ENCODE results near the gene ZBBX.

DNA sequence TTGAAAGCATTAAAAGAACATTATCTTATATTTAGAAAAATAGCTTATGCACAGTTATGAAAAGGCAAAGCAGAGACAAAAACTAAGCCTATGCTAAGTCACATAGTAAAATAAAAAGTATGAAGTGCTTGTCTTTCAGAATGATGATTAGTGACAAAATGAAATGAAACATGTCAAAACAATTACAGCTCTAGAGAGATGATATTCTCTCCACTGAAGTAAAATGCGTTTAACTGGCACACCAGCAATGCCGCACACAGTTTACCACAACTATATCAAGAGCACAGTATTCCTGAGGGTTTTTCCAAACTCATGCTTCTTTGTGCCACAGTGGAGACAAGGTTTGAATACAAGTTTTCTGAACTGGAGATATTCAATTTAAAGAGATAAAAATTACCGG, 2.1 kb upstream of the ZBBX start:
- no peak for TF ChIP-seq MXI1 (conservative IDR thresholded peaks at IDR 0.05; ENCODE audit: poor library complexity, severe bottlenecking)
- TF ChIP-seq, protein P1, sequence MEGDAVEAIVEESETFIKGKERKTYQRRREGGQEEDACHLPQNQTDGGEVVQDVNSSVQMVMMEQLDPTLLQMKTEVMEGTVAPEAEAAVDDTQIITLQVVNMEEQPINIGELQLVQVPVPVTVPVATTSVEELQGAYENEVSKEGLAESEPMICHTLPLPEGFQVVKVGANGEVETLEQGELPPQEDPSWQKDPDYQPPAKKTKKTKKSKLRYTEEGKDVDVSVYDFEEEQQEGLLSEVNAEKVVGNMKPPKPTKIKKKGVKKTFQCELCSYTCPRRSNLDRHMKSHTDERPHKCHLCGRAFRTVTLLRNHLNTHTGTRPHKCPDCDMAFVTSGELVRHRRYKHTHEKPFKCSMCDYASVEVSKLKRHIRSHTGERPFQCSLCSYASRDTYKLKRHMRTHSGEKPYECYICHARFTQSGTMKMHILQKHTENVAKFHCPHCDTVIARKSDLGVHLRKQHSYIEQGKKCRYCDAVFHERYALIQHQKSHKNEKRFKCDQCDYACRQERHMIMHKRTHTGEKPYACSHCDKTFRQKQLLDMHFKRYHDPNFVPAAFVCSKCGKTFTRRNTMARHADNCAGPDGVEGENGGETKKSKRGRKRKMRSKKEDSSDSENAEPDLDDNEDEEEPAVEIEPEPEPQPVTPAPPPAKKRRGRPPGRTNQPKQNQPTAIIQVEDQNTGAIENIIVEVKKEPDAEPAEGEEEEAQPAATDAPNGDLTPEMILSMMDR (IDR thresholded peaks at IDR 0.05; ENCODE audit: poor library complexity, severe bottlenecking), result no peak
- peak; percentile 74 for TF ChIP-seq POLR2AphosphoS5 (IDR thresholded peaks at IDR 0.05)
- TF ChIP-seq EZH2 (IDR thresholded peaks at IDR 0.05; ENCODE audit: borderline replicate concordance, insufficient read depth, low read length, poor library complexity, severe bottlenecking), result no peak
- peak; percentile 90 for TF ChIP-seq EP300 (conservative IDR thresholded peaks at IDR 0.05; ENCODE audit: poor library complexity, severe bottlenecking)
- TF ChIP-seq RAD21 (conservative IDR thresholded peaks at IDR 0.05), result no peak
- no peak for TF ChIP-seq TAF1 (IDR thresholded peaks at IDR 0.05; ENCODE audit: low read depth)
- TF ChIP-seq SMC3 (conservative IDR thresholded peaks at IDR 0.05; ENCODE audit: poor library complexity), result no peak
